Measurements from ENCODE around the gene PRLR. TPM values are rescaled to one million over a fixed set of nuclear protein-coding genes. Genes with fewer than 3 reads are reported as not detected.

Gene PRLR
- total and polyA plus RNA-seq, 2 of the 8 experiments (the other 6 are each of a cell fraction or from before 2014, with no cell fraction given), result 0.53 to 2.5 TPM

DNA sequence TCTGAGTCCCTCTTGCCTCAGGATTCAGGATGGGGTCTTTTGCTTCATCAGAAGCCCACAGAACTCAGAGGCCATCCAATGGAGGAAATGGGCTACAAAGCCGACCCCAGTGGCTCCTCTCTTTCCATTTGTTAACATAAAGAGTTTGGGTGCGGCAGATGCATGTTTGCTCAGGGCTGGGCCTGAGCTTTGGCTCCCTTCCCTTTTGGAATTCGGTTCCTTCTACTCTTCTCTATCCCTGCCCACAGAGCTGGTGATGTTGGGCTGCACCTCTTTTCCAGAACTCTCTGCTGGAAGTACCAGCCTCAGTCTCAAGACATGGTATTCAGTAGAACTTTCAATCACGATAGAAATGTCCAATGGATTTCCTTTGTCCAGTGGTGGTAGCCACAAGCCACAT, 115.6 kb downstream of the PRLR start (continued):
- no peak for TF ChIP-seq POLR2A (IDR thresholded peaks at IDR 0.05; ENCODE audit: control extremely low read depth in 1 of 2, low read depth in 2 of 2, low read length in 2 of 2)
- no peak for TF ChIP-seq SAP30 (IDR thresholded peaks at IDR 0.05; ENCODE audit: insufficient read depth, insufficient replicate concordance, low read length)
- no peak for TF ChIP-seq TEAD4 (IDR thresholded peaks at IDR 0.05; ENCODE audit: low read depth, low read length)
- TF ChIP-seq SP4 (IDR thresholded peaks at IDR 0.05; ENCODE audit: low read length), result no peak
- TF ChIP-seq CREB1 (IDR thresholded peaks at IDR 0.05), result no peak
- TF ChIP-seq CBX8 (IDR thresholded peaks at IDR 0.05; ENCODE audit: borderline replicate concordance, low read depth, low read length), result no peak
- TF ChIP-seq CBX5 (IDR thresholded peaks at IDR 0.05; ENCODE audit: low read depth, low read length), result no peak
- TF ChIP-seq SIRT6 (IDR thresholded peaks at IDR 0.05; ENCODE audit: low read length), result no peak
- no peak for TF ChIP-seq HDAC6 (IDR thresholded peaks at IDR 0.05; ENCODE audit: low read depth, low read length)
